ENCODE results near the gene NRIP1. TPM values are rescaled to one million over a fixed set of nuclear protein-coding genes. Genes with fewer than 3 reads are reported as not detected.

The NRIP1 gene
- polyA plus RNA-seq, 1 donor from 2014 or later: 48.4 TPM

- H4K20me1 ChIP-seq (ENCODE audit: insufficient read depth): no peaks in the 10 kb centered on the region
- no peak overlapping the region for H3K4me2 ChIP-seq (ENCODE audit: low read length)
- no peaks in the 10 kb centered on the region for H3K9me3 ChIP-seq (ENCODE audit: low read length)
- H3K79me2 ChIP-seq (replicated peaks; ENCODE audit: insufficient read depth, low read length): peaks cover 25% of the 10 kb centered on the region
- no peaks in the 10 kb centered on the region for H3K36me3 ChIP-seq (ENCODE audit: insufficient read depth, low read length)
- no peak overlapping the region for H2AFZ ChIP-seq (ENCODE audit: low read depth, low read length)
- H3K4me3 ChIP-seq (ENCODE audit: low read length): no peak overlapping the region
- H3F3A ChIP-seq (ENCODE audit: insufficient read depth, low read length, poor library complexity, severe bottlenecking): no peaks in the 10 kb centered on the region
- no peaks in the 10 kb centered on the region for H3K27me3 ChIP-seq (ENCODE audit: insufficient read depth, low read depth, low read length)
- no peak overlapping the region for H3K9ac ChIP-seq (ENCODE audit: low read length)
- H3K27ac ChIP-seq (ENCODE audit: low read length): no peak overlapping the region
- no peak for TF ChIP-seq TAF1 (IDR thresholded peaks at IDR 0.05; ENCODE audit: low read depth)
- no peak for TF ChIP-seq POLR2AphosphoS5 (IDR thresholded peaks at IDR 0.05)
- TF ChIP-seq, protein P1, sequence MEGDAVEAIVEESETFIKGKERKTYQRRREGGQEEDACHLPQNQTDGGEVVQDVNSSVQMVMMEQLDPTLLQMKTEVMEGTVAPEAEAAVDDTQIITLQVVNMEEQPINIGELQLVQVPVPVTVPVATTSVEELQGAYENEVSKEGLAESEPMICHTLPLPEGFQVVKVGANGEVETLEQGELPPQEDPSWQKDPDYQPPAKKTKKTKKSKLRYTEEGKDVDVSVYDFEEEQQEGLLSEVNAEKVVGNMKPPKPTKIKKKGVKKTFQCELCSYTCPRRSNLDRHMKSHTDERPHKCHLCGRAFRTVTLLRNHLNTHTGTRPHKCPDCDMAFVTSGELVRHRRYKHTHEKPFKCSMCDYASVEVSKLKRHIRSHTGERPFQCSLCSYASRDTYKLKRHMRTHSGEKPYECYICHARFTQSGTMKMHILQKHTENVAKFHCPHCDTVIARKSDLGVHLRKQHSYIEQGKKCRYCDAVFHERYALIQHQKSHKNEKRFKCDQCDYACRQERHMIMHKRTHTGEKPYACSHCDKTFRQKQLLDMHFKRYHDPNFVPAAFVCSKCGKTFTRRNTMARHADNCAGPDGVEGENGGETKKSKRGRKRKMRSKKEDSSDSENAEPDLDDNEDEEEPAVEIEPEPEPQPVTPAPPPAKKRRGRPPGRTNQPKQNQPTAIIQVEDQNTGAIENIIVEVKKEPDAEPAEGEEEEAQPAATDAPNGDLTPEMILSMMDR (IDR thresholded peaks at IDR 0.05; ENCODE audit: poor library complexity, severe bottlenecking): no peak
- TF ChIP-seq EZH2 (IDR thresholded peaks at IDR 0.05; ENCODE audit: borderline replicate concordance, insufficient read depth, low read length, poor library complexity, severe bottlenecking): no peak
- TF ChIP-seq EP300 (conservative IDR thresholded peaks at IDR 0.05; ENCODE audit: poor library complexity, severe bottlenecking): no peak
- no peak for TF ChIP-seq MXI1 (conservative IDR thresholded peaks at IDR 0.05; ENCODE audit: poor library complexity, severe bottlenecking)
- no peak for TF ChIP-seq RAD21 (conservative IDR thresholded peaks at IDR 0.05)
- TF ChIP-seq REST (IDR thresholded peaks at IDR 0.05; ENCODE audit: borderline replicate concordance): no peak
- no peaks in the 10 kb centered on the region for H3K9me2 ChIP-seq (ENCODE audit: insufficient read depth, low read length)
Observed at GRCh38 chr21:14985306-14985705, 79.5 kb downstream of the NRIP1 start.

GRCh38 chr21:14982336-14982735, 82.5 kb downstream of the NRIP1 start:
- no peak overlapping the region for H2AFZ ChIP-seq (ENCODE audit: low read depth, low read length)
- H3K9me3 ChIP-seq (ENCODE audit: low read length): no peaks in the 10 kb centered on the region
- H3K36me3 ChIP-seq (ENCODE audit: insufficient read depth, low read length): no peaks in the 10 kb centered on the region
- no peak overlapping the region for H3K27ac ChIP-seq (ENCODE audit: low read length)
- no peak overlapping the region for H3K4me3 ChIP-seq (ENCODE audit: low read length)
- peaks cover 25% of the 10 kb centered on the region for H3K79me2 ChIP-seq (replicated peaks; ENCODE audit: insufficient read depth, low read length)
- no peaks in the 10 kb centered on the region for H3K27me3 ChIP-seq (ENCODE audit: insufficient read depth, low read depth, low read length)
- no peaks in the 10 kb centered on the region for H4K20me1 ChIP-seq (ENCODE audit: insufficient read depth)
- no peaks in the 10 kb centered on the region for H3F3A ChIP-seq (ENCODE audit: insufficient read depth, low read length, poor library complexity, severe bottlenecking)
- H3K4me2 ChIP-seq (ENCODE audit: low read length): no peak overlapping the region
- no peaks in the 10 kb centered on the region for H3K9me2 ChIP-seq (ENCODE audit: insufficient read depth, low read length)
- no peak for TF ChIP-seq REST (IDR thresholded peaks at IDR 0.05; ENCODE audit: borderline replicate concordance)
- no peak for TF ChIP-seq EP300 (conservative IDR thresholded peaks at IDR 0.05; ENCODE audit: poor library complexity, severe bottlenecking)
- TF ChIP-seq SMC3 (conservative IDR thresholded peaks at IDR 0.05; ENCODE audit: poor library complexity): no peak
- no peak for TF ChIP-seq TAF1 (IDR thresholded peaks at IDR 0.05; ENCODE audit: low read depth)
- no peak for TF ChIP-seq POLR2AphosphoS5 (IDR thresholded peaks at IDR 0.05)
- no peak for TF ChIP-seq MXI1 (conservative IDR thresholded peaks at IDR 0.05; ENCODE audit: poor library complexity, severe bottlenecking)
- TF ChIP-seq, protein P1 (IDR thresholded peaks at IDR 0.05; ENCODE audit: poor library complexity, severe bottlenecking): no peak
- no peak for TF ChIP-seq EZH2 (IDR thresholded peaks at IDR 0.05; ENCODE audit: borderline replicate concordance, insufficient read depth, low read length, poor library complexity, severe bottlenecking)
- no peak for TF ChIP-seq RAD21 (conservative IDR thresholded peaks at IDR 0.05)
- no peak overlapping the region for H3K9ac ChIP-seq (ENCODE audit: low read length)

Measured in neural cell (in vitro differentiated cells).